GM19438 (cell line): ENCODE measurements around the gene NEDD4L.
"Not testable (repeated sequence)": the region's sequence is repeated elsewhere in the genome, so short reads cannot be mapped to it uniquely, and the experiment has no call there.

ENCODE experiments used
- ATAC-seq: cut with Tn5 transposase; IDR thresholded peaks from one replicate; pipeline ENCODE4 v1.9.1; 2021; ENCODE audit warnings: low read depth; ENCODE audit not compliant: unreplicated experiment

Gene NEDD4L

DNA sequence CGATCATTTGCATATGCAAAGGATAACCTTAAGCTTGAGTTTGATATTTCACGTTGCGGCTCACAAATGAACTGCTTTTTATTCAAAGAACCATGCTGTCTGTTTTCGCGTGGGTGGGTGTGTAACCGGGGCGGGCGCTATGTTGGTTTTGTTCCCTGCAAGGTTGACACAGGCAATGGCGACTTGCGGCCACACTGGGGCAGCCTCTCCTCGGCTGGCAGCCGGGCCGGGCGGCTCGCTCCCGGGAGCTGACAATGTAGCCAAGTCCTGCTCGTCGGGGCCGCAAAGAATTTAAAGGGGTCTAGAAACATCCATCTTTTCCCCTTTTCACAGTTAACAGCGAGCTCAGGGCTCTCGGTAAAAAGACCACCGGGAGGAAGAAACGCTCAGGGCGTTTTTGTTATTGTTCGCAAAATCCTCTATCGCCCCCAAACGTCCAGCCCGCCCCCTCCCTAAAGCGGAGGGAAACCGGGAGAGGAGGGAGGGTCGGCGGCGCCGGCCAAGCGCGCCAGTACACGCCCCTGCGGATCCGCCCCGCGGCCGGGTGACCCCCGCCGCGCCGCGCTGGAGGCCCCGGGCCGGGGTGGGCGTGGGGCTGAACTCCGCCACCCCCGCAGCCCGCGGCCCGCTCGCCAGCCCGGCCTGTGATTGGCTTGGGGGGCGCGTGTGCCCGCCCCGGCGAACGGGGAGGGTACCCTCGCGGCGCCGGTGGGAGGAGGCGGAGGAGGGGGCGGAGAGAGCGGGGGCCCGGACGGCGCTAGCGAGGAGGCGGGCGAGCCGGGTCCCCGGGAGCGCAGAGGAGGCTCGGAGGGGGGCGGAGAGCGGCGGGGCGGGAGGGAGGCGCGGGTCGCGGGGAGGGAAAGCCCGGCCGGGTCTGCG is at the start of gene NEDD4L:
TSS of gene NEDD4L (plus strand) at position 736 of the 879 bp plus-strand sequence. CDS start 435 bp downstream, outside the sequence.
- ATAC-seq: peak; percentile 63

DNA sequence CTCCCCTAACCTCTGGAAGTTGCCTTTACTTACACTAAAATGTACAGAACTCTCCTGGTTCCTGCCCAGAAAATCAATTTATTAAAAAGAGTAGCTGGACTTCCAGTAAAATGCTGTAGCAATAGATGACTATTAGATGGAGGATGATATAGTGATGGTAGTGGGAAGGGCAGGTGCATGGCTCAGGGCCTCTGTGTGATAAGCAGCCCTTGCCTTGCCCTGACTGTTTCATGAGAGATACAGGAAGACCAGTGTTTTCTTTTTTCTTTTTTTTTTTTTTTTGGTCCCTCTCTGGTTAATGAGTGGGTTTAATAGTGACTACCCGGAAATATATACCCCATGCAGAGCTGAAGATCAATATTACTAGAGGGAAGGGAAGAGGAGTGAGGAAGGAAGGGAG is 48.7 kb upstream of the NEDD4L start:
- no peak for ATAC-seq

DNA sequence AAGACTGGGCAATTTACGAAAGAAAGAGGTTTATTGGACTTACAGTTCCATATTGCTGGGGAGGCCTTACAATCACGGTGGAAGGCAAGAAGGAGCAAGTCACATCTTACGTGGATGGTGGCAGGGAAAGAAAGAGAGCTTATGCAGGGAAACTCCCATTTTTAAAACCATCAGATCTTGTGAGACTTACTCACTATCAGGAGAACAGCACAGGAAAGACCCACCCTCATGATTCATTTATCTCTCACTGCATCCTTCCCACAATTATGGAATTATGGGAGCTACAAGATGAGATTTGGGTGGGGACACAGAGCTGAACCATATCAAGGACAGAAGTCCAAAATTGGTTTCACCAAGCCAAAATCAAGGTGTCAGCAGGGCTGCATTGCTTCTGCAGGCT is 47.1 kb upstream of the NEDD4L start:
- not testable (repeated sequence) for ATAC-seq

DNA sequence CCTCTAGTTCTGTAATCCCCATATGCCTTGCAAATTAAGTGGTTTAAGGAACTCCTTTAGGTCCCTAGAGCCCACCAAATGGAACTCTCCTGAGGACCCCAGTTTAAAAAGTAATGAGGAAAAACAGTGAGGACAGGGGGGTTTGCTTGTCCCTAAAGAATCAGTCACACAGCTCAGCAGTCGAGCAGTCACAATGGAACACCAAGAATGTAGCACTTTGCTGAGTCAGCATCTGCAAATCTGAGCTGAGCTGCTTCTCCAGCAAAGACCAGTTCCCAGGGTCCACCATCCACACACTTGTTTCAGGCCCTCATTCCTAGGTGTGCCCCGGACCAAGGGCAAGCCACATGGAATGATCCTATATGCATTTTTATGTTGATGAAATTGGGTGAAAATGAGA is 46.2 kb upstream of the NEDD4L start:
- ATAC-seq: no peak

DNA sequence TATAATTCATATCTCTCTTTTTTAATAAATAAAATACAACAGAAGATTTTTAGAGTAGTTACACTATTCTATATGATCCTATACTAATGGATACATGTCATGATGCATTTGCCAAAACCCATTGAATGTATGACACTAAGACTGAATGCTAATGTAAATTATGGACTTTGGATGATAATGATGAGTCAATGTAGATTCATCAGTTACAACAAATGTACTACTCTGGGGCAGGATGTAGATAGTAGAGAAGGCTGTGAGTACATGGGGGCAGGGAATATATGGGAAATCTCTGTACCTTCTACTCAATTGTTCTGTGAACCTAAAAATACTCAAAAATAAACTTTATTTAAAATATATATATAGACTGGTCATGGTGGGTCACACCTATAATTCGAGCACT is 45.6 kb upstream of the NEDD4L start:
- no peak for ATAC-seq

DNA sequence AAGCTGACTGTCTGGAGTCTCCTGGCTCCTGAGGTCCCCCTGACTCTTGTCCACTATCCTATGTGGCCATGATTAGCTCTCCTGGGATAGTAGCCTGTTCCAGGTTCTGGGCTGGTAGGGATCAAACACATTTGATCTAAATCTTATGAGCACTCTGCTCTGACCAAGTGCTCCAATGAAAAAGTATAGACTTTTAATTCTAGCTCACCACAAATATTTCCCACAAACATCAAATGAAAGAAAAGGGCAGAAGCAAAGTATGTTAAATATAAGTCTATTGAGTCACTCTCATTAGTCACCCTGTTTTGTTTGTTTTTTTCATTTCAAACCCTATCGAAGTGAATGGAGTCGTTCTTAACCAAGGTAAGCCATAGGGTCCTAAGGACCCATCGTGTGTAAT is 39.7 kb upstream of the NEDD4L start:
- no peak for ATAC-seq

DNA sequence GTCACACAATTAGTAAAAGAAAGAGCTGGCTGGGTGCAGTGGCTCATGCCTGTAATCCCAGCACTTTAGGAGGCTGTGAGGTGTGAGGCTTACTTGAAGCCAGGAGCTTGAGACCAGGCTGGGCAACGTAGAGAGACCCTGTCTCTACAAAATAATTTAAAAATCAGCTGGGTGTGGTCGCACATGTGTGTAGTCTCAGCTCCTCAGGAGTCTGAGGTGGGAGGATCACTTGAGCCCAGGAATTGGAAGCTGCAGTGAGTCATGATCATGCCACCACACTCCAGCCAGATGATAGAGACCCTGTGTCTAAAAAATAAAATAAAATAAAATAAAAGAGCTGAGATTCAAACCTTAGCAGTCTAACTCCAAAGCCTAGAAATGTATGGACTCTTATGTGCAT is 39.0 kb upstream of the NEDD4L start:
- ATAC-seq: no peak

DNA sequence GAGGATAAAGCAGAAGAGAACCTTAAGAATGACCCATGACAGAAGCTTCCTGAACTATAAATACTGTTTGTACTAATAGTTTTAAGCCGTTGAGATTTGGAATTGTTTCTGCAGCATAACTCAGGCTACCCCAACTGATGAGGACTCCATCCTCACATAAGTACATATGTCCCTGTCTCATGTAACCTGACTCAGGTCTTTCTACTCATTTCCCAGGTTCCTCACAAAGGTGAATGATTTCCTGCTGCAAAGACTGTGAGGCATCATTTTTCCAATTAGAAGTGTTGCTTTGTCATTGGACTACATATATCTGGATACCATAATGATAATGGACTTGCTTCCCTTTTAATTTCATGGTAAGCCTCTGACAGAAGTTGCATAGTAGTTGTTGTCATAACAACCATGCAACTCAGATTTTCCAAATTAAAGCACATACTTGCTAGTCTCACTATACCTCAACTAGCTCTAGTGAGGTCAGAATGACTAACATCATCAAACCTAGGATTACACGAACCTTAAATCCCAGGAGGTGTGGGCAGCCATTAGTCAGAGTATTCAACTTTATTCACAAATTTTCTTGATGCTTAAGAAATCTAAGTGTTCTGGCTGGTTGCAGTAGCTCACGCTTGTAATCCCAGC is 38.0 kb upstream of the NEDD4L start:
- no peak for ATAC-seq

DNA sequence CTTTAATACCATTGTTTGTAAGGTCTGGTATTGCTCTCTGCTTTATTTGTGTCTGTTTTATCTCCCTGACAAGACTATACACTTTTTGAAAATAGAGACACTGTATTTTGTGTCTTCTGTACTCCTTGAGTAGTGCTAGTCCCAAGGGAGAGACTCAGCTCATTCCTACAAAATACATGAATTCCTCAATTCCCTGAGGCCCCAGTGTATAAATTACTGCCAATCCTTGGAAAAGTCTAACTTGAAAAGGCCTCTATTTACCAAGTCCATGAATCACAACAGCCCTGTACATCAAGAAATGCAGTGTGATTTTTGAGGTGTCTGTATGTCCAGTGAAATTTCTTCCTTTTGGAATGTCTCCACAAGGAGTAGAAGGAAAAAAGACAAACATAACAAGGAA is 34.9 kb upstream of the NEDD4L start:
- ATAC-seq: no peak

DNA sequence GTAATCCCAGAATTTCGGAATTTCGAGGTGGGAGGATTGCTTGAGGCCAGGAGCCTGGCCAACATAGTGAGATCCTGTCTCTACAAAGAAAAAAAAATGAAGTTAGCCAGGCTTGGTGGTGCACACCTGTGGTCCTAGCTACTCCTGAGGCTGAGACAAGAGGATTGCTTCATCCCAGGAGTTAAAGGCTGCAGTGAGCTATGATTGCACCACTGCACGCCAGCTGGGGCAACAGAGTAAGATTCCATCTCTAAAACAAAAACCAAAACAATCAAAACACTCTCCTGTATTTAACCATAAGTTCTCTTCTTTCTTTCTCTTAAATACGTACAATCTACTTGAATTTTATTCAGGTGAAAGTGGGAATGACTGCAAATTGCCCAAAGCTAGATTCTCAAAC is 33.8 kb upstream of the NEDD4L start:
- ATAC-seq: no peak

DNA sequence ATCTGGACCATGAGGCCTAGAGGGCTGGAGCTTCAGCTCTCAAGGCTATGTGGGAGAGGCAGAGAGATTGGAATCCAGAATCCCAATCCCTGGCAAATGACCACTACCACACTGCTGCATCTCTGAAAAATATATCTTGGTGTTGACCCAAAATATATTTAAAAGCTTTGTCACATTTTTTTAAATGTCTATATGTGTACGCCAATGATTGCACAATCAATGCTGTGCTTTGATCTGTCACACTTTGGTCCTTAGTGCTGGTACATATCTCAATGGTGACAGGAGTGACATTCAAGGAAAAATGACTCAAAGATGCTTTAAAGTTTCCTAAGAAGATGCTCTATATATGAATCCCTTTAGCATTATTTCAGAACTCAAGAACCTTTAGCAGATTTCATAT is 31.7 kb upstream of the NEDD4L start:
- ATAC-seq: no peak

DNA sequence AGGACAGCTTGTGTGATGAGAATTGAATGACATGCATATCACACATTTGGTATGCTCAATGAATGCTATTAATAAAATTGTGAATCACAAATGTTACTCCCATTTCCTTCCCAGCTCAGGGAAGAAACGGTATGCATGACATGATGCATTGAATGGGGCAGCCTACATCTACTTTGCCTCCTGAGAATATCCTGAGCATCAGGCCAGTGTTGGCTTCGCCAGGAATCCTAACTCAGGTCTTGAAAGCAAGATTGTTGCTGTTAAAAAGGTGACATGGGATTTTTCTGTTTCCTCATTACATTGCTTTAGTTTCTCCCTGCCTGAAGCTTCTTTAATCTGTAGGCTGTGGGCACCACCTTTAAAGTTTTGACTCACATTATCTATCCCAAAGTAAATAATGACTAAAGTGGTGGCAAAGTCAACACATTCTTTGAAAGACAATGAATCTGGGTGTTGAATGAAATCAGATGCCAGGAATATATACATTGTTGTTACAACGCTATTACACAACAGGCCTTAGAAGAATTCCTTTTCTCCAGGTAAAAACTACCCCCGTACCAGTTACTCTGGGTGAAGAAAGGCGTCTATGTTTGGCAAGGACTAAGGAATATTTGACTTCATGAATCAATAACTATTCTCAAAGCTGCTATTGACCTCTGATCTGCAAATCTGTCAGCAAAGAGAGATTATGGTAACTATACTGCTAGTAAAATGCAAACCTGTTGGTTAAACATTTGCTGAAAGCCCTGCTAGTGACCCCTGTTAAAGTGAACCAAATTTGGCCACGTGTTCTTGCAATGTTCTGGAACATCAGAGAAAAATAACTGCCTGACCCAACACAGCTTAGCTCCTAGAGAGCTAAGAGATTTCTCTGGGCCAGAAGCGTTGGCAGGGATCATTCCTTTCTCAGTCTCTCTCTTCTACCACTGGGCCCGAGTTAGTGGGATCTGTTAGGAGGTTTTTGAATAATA is 30.5 kb upstream of the NEDD4L start:
- ATAC-seq: no peak

DNA sequence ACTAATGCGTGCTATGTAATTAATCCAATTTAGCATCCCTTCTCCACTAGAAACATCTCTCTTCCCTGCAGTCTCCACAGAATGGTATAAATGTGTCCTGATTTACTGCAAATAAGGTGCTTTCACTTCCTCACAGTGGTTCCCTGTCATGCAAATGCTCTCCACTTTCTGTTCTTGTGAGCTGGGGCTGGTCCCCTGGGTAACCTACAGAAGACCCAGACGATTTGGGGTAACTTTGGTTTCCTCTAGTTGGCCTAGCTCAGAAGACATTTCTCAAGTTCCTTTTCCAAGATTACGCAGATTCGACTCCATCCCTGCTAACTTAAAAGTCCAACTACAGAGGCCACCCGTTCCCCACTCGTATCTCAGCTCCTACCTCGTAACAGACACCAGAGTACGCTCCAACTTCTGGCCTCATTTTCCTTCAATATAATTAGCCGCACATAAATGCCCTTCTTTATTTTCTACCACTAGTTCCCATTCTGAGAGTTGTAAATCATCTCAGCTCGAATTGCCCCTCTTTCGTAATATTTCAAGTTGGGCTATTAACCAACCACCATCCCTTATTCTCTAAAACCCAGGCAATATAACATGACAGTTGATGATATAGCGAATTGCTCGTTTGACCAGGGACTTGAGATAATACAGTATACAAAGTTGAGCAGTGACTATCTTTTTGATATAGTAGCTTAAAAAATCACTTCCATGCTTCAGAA is 28.8 kb upstream of the NEDD4L start:
- ATAC-seq: peak; percentile 99

DNA sequence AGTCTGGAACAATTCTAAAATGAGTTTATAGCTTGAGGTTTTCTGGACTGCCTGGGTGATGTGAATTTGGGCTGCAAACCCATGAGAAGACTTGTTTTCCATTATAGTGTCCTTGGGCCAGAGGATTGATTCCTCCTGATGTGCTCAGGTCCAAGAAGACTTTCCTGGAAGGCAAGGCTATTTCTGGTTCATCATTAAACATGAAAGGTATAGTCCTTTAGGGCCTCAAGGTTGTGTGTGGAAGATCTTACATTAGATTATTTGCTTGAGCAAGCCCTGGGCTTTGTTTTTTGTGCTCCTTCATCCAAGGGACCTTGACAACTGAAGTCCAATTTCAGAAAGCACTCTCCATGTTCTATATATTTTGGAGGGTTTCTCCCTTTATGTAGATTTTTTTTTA is 26.8 kb upstream of the NEDD4L start:
- ATAC-seq: no peak

DNA sequence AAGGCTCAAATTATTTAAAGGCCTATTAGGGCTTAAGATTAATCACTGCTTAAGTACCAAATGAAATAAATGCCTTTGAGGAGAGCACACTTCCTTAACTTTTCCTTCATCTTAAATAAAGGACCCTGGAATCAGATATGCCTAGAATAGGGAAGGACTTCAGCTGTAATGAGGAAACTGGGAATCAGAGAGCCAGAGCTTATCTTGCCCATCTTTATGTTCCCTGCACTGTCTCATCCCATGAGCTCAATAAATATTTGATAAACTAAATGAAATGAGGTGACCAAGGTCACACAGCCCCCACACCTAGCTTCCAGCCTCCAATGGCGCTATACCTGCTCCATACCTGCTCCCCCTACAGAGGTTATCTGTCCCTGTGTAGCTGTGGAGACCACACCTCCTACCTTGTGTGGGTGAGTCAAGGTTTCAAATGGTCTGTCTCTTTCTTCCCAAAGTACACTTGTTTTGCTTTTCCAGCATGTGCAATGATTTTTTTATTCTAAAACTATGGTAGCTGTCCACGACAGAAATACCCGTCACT is 23.4 kb upstream of the NEDD4L start:
- no peak for ATAC-seq

DNA sequence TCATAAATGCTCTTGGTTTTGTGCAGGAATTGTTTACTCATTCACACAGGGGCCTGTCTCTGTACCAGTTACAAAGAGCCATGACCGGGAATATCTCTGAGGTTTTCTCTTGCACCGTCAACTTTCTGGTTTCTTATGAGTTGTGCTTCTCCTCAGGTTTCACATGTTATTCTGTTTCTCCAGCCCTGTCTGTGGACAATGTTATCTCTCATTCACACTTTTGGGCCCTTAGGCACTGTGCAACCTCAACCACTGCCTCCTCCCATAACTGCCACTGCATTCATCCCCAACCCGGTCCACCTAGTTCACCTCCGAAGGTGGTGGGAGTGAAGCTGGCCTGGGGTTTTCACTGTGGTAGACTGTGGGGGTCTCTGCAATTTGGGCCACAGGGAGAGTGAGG is 22.5 kb upstream of the NEDD4L start:
- ATAC-seq: no peak

DNA sequence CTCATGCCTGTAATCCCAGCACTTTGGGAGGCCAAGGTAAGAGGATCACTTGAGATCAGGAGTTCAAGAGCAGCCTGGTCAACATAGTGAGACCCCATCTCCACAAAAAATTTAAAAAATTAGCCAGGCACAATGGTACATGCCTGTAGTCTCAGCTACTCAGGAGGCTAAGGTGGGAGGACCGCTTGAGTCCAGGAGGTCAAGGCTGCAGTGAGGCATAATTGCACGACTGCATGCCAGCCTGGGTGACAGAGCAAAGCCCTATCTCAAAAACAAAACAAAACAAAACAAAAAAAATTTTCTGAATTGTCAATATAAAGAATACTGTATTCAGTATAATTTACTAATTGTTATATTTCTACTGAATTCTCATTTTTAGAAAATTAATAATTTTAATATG is 20.9 kb upstream of the NEDD4L start:
- no peak for ATAC-seq

DNA sequence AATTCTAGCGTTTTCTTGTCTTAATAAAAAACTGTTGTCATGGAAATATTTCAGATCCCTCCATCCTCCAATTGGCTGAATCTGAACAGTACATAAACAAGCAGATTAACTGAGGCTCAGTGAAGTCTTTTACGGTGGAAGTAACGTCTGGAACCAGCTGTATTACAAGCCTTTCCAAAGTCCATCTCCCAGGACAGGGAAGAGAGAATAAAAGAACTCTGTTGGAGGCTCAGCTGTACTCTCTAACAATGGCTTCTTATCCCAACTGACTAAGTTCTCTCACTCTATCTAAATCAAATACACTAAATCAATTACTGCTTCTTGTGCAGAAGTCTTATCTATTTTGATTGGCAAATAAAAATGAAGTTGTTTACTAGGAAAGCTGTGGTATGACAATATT is 19.9 kb upstream of the NEDD4L start:
- no peak for ATAC-seq

DNA sequence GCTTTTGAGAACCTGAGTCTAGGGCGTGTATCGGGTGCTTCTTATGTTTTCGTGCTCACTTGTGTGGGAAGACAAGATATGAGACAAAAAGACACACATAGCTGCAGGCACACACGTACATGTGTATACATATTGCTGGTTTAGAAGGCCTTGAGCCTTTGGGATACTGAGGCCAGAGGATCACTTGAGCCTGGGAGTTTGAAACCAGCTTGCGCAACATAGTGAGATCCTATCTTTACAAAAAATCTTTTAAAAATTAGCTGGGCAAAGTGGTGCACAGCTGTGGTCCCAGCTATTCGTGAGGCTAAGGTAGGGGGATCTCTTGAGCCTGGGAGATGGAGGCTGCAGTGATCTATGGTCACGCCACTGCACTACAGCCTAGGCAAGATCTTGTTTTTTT is 18.8 kb upstream of the NEDD4L start:
- ATAC-seq: no peak

DNA sequence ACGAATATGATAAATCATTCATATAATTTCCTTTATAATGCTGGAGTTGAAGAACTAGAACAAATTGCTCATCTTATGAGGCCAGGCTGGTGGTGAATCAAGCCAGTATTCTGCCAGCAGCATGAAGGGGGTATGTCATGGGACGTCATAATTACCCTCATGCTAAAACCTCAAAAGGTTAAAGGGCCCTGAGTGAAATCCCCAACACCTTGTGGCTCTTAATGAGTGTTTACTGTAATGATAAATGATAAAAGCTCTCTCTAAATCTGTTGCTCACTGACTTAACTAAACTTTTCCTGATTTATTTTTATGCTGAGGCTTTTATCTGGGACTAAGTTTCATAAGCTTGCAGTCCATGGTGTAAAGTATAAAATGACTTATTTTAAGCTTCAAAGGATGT is 18.3 kb upstream of the NEDD4L start:
- no peak for ATAC-seq
